ENCODE data around the gene IFITM1. TPM values are rescaled to one million over a fixed set of nuclear protein-coding genes. Genes with fewer than 3 reads are reported as not detected.
A peak's percentile ranks its signal among the peaks of the same experiment; 100 is the strongest.
"Not testable (repeated sequence)": the region's sequence is repeated elsewhere in the genome, so short reads cannot be mapped to it uniquely, and the experiment has no call there.

Gene IFITM1
- polyA plus RNA-seq, 3 donors, result 26.0 to 49.5 (median 36.3) TPM

DNA sequence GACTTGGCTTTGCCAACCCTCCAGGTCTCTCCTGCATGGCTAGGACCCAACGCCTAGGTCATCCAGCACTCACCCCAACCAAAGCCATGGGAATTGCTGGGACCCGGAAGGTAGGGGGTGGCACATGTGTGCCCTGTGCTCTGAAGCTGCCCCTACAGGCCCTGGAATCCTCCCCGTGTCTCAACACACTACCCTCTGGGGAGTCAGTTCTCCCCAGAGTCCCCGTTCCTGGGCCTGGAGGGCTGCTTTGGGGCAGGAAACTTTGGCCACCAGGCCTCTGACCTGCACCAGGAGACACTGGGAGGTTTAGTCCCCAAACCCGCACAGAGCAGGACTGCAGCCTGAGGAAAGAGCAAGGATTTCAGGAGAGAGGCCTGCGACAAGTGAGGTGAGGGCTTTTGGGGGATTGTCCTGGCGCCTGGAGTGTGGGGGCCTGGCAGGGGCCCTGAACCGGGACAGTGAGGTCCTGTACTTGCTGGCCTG is 495 bp upstream of the IFITM1 start:
- Histone ChIP-seq H3K4me3 (replicated peaks in 1 of 3; ENCODE audit: low read depth in 2 of 3, low read length in 3 of 3) (peak overlapping the region in 1 of 3 experiments; percentile 60), H3K9ac (ENCODE audit: insufficient read depth, low read length, poor library complexity, severe bottlenecking) (no peak overlapping the region), H4K20me1 (ENCODE audit: insufficient read depth, low read length) (no peaks in the 10 kb centered on the region), H3K4me2 (replicated peaks; ENCODE audit: extremely low read depth, low read length, poor library complexity, severe bottlenecking) (peak overlapping the region; percentile 65), H3K27ac (ENCODE audit: low read depth in 1 of 2, low read length in 2 of 2) (peak overlapping the region in 1 of 2 donors; percentile 26), H2AFZ (ENCODE audit: insufficient read depth, low read depth, low read length, poor library complexity, severe bottlenecking) (no peak overlapping the region), H3K36me3 (replicated peaks in 1 of 2; ENCODE audit: control insufficient read depth in 1 of 2, insufficient read depth in 2 of 2, low read length in 2 of 2) (no peaks in the 10 kb centered on the region), H3K79me2 (ENCODE audit: insufficient read depth, low read length) (peaks cover 15% of the 10 kb centered on the region), H3K27me3 (ENCODE audit: control insufficient read depth in 2 of 2, insufficient read depth in 2 of 2, low read length in 2 of 2) (peaks cover 8 to 46% of the 10 kb centered on the region in 2 donors), H3K9me3 (replicated peaks in 1 of 2; ENCODE audit: control insufficient read depth in 1 of 2, insufficient read depth in 1 of 2, low read length in 2 of 2) (no peaks in the 10 kb centered on the region), H3K4me1 (ENCODE audit: control insufficient read depth in 1 of 2, insufficient read depth in 2 of 2, low read length in 2 of 2) (peaks cover 51 to 66% of the 10 kb centered on the region in 2 donors)
- TF ChIP-seq, protein P1, sequence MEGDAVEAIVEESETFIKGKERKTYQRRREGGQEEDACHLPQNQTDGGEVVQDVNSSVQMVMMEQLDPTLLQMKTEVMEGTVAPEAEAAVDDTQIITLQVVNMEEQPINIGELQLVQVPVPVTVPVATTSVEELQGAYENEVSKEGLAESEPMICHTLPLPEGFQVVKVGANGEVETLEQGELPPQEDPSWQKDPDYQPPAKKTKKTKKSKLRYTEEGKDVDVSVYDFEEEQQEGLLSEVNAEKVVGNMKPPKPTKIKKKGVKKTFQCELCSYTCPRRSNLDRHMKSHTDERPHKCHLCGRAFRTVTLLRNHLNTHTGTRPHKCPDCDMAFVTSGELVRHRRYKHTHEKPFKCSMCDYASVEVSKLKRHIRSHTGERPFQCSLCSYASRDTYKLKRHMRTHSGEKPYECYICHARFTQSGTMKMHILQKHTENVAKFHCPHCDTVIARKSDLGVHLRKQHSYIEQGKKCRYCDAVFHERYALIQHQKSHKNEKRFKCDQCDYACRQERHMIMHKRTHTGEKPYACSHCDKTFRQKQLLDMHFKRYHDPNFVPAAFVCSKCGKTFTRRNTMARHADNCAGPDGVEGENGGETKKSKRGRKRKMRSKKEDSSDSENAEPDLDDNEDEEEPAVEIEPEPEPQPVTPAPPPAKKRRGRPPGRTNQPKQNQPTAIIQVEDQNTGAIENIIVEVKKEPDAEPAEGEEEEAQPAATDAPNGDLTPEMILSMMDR (IDR thresholded peaks at IDR 0.05), result no peak
- Mint-ChIP-seq H3K27me3 (ENCODE audit: low read depth in 3 of 3) (peaks cover 22 to 46% (median 42%) of the 10 kb centered on the region in 3 donors), H3K36me3 (peaks cover 12 to 17% of the 10 kb centered on the region in 2 donors), H3K4me3 (peak overlapping the region; percentile 73 to 90), H3K27ac (peak overlapping the region in 6 of 7 donors; percentile 25 to 77 (median 71)), H3K9me3 (peaks cover 0 to 6% (median 1%) of the 10 kb centered on the region in 7 donors), H3K4me1 (peaks cover 47% of the 10 kb centered on the region)
- no peak for DNase-seq
- 77% methylated on average over 4 of the region's 8 CpGs for WGBS (ENCODE audit: insufficient coverage)
- intact Hi-C loops (cut with micrococcal nuclease), result no loop called here

DNA sequence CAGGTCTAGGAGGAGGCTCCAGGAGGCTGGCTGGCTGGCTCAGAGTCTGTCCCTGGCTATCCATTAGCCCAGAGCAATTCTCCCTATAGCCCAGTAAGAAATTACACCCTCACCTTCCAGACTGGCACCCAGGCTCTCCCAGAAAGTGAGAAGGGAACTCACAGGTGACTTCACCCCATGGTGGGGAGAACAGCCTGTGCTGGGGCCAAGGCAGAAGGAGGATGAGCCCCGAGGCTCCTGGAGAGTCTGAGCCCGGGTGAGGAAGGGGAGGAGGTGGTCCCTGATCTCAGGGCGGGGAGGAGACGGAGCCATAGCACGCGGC is 675 bp downstream of the IFITM1 start:
- H3K27ac ChIP-seq (ENCODE audit: low read depth in 1 of 2, low read length in 2 of 2); H3K9me3 ChIP-seq (replicated peaks in 1 of 2; ENCODE audit: control insufficient read depth in 1 of 2, insufficient read depth in 1 of 2, low read length in 2 of 2); DNase-seq; H3K9me3 Mint-ChIP-seq; H2AFZ ChIP-seq (ENCODE audit: insufficient read depth, low read depth, low read length, poor library complexity, severe bottlenecking); H3K79me2 ChIP-seq (ENCODE audit: insufficient read depth, low read length); H4K20me1 ChIP-seq (ENCODE audit: insufficient read depth, low read length); H3K36me3 ChIP-seq (replicated peaks in 1 of 2; ENCODE audit: control insufficient read depth in 1 of 2, insufficient read depth in 2 of 2, low read length in 2 of 2); intact Hi-C loops (cut with micrococcal nuclease): not testable (repeated sequence)
- WGBS (ENCODE audit: insufficient coverage), result no CpG with 5 or more reads among the region's 6 CpGs
- H3K27me3 ChIP-seq (ENCODE audit: control insufficient read depth in 2 of 2, insufficient read depth in 2 of 2, low read length in 2 of 2), result peaks cover 8 to 48% of the 10 kb centered on the region in 2 donors
- peaks cover 38% of the 10 kb centered on the region for H3K4me1 Mint-ChIP-seq
- peak overlapping the region; percentile 8 to 60 (median 17) for H3K4me3 ChIP-seq (replicated peaks in 1 of 3; ENCODE audit: low read depth in 2 of 3, low read length in 3 of 3)
- peaks cover 24 to 51% (median 45%) of the 10 kb centered on the region in 3 donors for H3K27me3 Mint-ChIP-seq (ENCODE audit: low read depth in 3 of 3)
- H3K36me3 Mint-ChIP-seq, result peaks cover 10 to 12% of the 10 kb centered on the region in 2 donors
- H3K4me2 ChIP-seq (replicated peaks; ENCODE audit: extremely low read depth, low read length, poor library complexity, severe bottlenecking), result peak overlapping the region; percentile 65
- H3K27ac Mint-ChIP-seq, result peak overlapping the region in 2 of 7 donors; percentile 69 to 73
- peak overlapping the region; percentile 73 to 90 for H3K4me3 Mint-ChIP-seq
- peak overlapping the region; percentile 32 for H3K9ac ChIP-seq (ENCODE audit: insufficient read depth, low read length, poor library complexity, severe bottlenecking)
- H3K4me1 ChIP-seq (ENCODE audit: control insufficient read depth in 1 of 2, insufficient read depth in 2 of 2, low read length in 2 of 2), result peaks cover 43 to 58% of the 10 kb centered on the region in 2 donors
